ENCODE results near the gene GLCE.
"Not testable (repeated sequence)": the region's sequence is repeated elsewhere in the genome, so short reads cannot be mapped to it uniquely, and the experiment has no call there.

GLCE gene

GRCh38 chr15:69149163-69149562, 11.3 kb upstream of the GLCE start:
- in situ Hi-C loops (cut with HindIII; ENCODE audit: low pct_ligation_motif_present, low sequenced_read_pairs): no loop called here
- no peaks in the 10 kb centered on the region for H3K36me3 ChIP-seq (replicated peaks)
- no peak overlapping the region for H3K27ac ChIP-seq
- DNase-seq: no peak
- H3K27me3 ChIP-seq (replicated peaks): no peaks in the 10 kb centered on the region
- TF ChIP-seq, protein P1, sequence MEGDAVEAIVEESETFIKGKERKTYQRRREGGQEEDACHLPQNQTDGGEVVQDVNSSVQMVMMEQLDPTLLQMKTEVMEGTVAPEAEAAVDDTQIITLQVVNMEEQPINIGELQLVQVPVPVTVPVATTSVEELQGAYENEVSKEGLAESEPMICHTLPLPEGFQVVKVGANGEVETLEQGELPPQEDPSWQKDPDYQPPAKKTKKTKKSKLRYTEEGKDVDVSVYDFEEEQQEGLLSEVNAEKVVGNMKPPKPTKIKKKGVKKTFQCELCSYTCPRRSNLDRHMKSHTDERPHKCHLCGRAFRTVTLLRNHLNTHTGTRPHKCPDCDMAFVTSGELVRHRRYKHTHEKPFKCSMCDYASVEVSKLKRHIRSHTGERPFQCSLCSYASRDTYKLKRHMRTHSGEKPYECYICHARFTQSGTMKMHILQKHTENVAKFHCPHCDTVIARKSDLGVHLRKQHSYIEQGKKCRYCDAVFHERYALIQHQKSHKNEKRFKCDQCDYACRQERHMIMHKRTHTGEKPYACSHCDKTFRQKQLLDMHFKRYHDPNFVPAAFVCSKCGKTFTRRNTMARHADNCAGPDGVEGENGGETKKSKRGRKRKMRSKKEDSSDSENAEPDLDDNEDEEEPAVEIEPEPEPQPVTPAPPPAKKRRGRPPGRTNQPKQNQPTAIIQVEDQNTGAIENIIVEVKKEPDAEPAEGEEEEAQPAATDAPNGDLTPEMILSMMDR (IDR thresholded peaks at IDR 0.05; ENCODE audit: low read depth, low read length, missing control alignments): no peak
- no peak overlapping the region for H3K4me3 ChIP-seq (ENCODE audit: low read depth, low read length)

- DNase-seq: no peak
- in situ Hi-C loops (cut with HindIII; ENCODE audit: low pct_ligation_motif_present, low sequenced_read_pairs): no loop called here
- TF ChIP-seq, protein P1 (IDR thresholded peaks at IDR 0.05; ENCODE audit: low read depth, low read length, missing control alignments): no peak
- Histone ChIP-seq H3K4me3 (ENCODE audit: low read depth, low read length) (no peak overlapping the region), H3K27me3 (replicated peaks) (no peaks in the 10 kb centered on the region), H3K27ac (no peak overlapping the region), H3K36me3 (replicated peaks) (no peaks in the 10 kb centered on the region)
Observed at GRCh38 chr15:69149803-69150202, 10.6 kb upstream of the GLCE start.

DNA sequence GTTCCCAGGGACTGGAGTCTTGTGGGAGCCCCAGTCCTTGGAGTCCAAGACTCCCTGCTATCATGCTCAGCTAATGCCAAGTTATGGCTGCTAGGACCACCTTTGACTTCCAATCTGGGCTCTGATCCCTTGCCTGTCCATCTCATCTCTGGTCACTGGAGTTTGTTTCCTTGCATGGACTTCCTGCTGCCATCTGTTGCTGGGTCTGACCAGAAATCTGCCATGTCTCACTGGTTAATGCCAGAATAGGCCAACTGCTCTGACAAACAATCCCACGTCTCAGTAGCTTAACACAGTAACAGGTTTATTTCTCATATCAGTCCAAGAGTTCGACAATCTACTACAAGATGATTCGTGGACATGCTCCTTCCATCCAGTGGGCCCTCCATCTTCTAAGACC, 10.1 kb upstream of the GLCE start:
- no peak for DNase-seq
- H3K36me3 ChIP-seq (replicated peaks): no peaks in the 10 kb centered on the region
- in situ Hi-C loops (cut with HindIII; ENCODE audit: low pct_ligation_motif_present, low sequenced_read_pairs): no loop called here
- no peaks in the 10 kb centered on the region for H3K27me3 ChIP-seq (replicated peaks)
- H3K27ac ChIP-seq: no peak overlapping the region
- TF ChIP-seq, protein P1 (IDR thresholded peaks at IDR 0.05; ENCODE audit: low read depth, low read length, missing control alignments): no peak
- no peak overlapping the region for H3K4me3 ChIP-seq (ENCODE audit: low read depth, low read length)

- in situ Hi-C loops (cut with HindIII; ENCODE audit: low pct_ligation_motif_present, low sequenced_read_pairs): no loop called here
- no peak for DNase-seq
- TF ChIP-seq, protein P1 (IDR thresholded peaks at IDR 0.05; ENCODE audit: low read depth, low read length, missing control alignments): no peak
- H3K36me3 ChIP-seq (replicated peaks): no peaks in the 10 kb centered on the region
- H3K4me3 ChIP-seq (ENCODE audit: low read depth, low read length): no peak overlapping the region
- no peaks in the 10 kb centered on the region for H3K27me3 ChIP-seq (replicated peaks)
- H3K27ac ChIP-seq: no peak overlapping the region
Observed at GRCh38 chr15:69150841-69151240, 9.6 kb upstream of the GLCE start.

- no peaks in the 10 kb centered on the region for H3K36me3 ChIP-seq (replicated peaks)
- H3K4me3 ChIP-seq (ENCODE audit: low read depth, low read length): no peak overlapping the region
- no peak overlapping the region for H3K27ac ChIP-seq
- DNase-seq: no peak
- in situ Hi-C loops (cut with HindIII; ENCODE audit: low pct_ligation_motif_present, low sequenced_read_pairs): no loop called here
- TF ChIP-seq, protein P1 (IDR thresholded peaks at IDR 0.05; ENCODE audit: low read depth, low read length, missing control alignments): no peak
- no peaks in the 10 kb centered on the region for H3K27me3 ChIP-seq (replicated peaks)
Observed at GRCh38 chr15:69153046-69153445, 7.4 kb upstream of the GLCE start.

- H3K27ac ChIP-seq; H3K36me3 ChIP-seq (replicated peaks); H3K27me3 ChIP-seq (replicated peaks); H3K4me3 ChIP-seq (ENCODE audit: low read depth, low read length); DNase-seq; in situ Hi-C loops (cut with HindIII; ENCODE audit: low pct_ligation_motif_present, low sequenced_read_pairs): not testable (repeated sequence)
Observed at GRCh38 chr15:69153587-69153986, 6.8 kb upstream of the GLCE start.

All from brain microvascular endothelial cell (primary cell).